SIG-M5 treated with dmso at 0.1 percent for 504 hours (cell line): ENCODE data around the gene ZNF865.

Experiments used
- DNase-seq: peaks from one replicate; lab custom pipeline; 2025; ENCODE audit not compliant: unreplicated experiment; lab: John Stamatoyannopoulos, UW

ZNF865 gene

DNA sequence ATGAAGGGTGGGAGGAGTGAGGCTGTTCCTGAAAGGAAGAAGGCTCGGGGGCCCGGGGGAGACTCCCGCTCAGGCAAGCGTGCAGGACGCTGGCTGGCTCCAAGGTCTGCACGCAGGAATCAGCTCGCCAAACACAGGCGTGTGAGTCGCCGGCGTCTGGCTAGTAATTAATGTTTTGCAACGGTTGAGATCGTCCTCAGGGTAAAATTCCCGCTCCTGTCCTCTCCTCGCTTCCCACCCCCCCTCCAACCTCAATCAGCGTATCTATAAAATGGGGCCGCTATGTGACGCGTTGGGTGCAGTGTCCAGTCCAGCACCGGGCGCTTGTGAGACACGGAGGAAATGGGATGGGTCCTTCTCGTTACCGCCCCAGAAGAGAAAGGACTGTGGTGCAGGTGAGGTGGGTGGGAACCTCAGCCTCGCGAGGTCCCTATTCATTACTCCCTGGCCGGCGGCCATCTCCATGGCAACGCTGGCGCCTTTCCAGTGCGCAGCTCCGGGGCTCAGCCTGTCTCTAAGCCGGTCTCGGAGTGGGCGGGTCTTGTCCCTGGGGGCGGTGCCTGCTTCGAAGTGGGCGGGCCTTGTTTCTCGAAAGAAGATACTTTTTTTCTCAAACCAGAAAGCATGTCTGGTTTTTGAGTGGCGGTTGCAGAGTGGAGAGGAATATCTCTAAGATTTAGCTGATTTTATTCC is 18.3 kb upstream of the ZNF865 start:
- peak; percentile 79 for DNase-seq

DNA sequence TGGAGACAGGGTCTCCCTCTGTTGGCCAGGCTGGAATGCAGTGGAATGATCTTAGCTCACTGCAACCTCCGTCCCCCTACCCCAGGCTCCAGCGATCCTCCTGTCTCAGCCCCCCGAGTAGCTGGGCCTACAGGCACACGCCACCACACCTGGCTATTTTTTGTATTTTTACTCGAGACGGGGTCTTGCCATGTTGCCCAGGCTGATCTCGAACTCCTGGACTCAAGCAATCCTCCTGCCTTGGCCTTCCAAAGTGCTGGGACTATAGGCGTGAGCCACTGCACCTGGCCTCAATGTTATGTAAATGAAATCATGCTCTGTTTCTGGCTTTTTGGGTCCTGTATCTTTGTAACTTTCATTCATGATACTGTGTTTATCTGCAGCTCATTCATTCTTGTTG is 16.7 kb upstream of the ZNF865 start:
- no peak for DNase-seq

DNA sequence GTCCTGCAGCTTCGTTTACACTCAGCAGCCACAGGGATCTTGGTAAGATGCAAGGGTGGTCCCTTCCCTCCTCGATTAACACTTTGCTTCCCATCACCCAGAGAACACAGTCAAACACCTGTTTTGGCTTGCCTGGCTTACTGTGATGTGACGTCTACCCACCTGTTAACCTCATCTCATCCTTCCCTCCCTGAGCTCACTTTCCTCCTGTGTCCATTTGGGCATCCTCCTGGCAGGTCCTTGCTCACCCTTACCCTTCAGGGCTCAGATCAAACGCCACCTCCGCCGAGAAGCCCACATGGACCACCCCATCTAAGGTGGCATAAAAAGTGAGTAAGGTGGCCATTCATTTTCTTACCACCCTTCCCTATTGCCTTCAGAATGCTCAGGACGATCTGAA is 15.3 kb upstream of the ZNF865 start:
- DNase-seq: no peak

DNA sequence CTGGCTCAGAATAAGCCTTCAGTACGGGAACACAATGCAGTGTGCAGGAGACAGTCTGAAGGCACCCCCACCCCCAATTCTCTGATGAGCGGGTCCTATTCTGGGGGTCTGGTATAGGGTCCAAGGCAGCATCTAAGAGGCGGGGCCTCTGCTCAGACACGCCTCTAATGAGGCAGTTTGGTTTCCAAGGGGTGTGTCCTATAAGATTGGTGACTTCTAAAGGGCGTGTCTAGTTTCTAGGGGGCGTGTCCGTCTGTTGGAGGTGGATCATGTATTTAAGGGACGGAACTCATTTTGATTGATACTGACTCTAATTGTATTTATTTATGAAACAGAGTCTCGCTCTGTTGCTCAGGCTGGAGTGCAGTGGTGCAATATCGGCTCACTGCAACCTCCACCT is 14.8 kb upstream of the ZNF865 start:
- peak; percentile 32 for DNase-seq

DNA sequence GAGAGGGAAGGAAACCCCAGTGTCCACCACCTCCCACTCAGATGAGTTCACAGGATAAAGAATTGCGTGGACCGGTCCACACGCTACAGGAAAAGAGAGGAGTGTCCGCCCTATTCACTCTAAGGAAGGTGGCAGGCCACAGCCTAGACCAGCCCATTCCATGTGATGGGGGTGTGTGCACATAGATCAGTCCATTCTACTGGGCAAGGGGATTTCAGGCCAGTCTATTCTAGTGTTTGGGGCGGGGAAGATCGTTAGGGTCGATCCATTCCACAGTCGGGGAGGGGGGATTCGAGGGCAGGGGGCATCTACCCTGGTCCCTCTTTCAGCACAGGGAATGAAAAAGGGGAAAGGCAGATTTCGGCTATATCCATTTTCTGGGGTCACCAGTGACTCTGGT is 13.9 kb upstream of the ZNF865 start:
- no peak for DNase-seq

DNA sequence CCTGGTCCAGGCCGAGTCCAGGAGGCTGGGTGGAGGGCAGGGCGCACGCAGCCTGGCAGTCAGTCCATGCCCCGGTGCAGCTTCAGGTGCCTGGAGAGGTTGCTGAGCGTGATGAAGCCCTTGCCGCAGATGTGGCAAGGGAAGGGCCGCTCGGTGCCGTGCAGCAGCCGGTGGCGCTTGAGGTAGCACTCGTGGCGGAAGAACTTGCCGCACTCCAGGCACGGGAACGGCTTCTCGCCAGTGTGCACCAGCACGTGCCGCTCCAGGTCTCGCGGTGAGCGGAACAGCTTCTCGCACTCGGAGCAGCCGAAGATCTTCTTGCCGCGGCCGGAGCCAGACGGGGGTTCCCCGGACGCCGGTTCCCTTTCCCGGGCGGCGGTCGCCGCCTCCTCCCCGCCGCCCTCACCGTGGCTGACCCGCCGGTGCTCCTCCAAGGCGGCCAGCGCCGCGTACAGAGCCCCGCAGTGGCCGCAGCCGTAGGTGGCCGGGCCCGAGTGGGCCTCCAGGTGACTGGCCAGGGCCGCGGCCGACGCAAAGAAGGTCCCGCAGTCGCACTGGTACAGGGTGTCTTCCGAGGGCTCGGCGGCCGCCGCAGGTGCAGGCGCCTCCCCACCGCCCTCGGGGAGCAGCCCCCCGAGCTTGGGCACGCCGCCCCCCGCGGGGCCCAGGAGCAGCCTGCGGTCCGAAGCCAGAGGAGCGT is 12.9 kb upstream of the ZNF865 start:
- no peak for DNase-seq

DNA sequence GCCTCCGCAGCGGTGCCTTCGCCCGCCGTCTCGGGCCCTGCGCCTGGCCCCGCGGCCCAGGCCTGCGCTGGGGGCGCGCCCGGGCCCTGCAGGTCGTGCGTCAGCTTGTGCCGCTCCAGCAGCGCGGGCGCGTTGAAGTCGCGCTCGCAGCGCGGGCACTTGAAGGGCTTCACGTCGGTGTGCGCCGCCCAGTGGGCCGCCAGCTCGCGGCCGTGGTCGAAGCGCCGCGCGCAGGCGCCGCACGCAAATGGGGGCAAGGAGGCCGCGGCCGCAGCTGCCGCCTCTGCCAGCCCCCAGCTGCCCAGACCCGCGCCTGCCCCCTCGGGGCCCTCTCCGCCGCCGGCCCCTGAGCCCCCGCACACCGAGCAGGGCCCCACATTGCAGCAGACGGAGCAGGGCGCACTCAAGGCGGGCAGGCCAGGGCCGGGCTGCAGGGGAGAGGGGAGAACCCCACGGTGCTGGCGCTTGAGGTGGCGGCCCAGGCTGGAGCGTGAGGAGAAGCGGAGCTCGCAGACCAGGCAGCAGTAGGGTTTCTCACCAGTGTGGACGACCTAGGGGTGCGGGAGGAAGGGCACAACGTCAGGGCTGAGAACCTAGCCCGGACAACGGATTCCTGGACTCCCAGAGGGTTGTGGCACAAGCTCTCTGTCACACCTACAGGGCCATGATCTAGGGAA is 12.2 kb upstream of the ZNF865 start:
- no peak for DNase-seq

DNA sequence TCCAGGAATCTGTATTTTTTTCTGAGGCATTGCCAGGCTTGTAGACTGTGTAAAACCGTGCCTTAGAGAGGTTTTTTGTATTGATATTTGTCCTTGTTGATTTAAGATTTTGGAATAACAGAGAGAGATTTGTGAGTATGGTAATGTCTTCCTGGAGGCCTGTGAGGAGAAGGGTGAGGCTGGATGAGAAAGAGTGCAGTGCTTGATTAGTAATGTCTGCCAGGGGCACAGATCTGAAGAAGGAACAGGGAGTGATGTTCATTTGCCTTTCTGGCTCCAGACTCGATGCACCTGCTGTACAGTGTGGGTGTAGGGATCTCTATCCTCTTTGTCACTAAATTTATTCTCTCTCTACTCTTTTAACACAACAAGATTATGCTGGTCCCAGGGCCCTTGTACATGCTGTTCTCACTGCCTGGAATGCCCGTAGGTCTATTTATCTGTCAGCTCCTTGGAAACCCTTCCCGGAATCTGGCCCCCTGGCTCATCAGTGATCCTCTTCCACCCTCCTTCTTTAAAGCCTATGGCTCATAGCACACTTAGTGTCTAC is 10.4 kb upstream of the ZNF865 start:
- DNase-seq: no peak

DNA sequence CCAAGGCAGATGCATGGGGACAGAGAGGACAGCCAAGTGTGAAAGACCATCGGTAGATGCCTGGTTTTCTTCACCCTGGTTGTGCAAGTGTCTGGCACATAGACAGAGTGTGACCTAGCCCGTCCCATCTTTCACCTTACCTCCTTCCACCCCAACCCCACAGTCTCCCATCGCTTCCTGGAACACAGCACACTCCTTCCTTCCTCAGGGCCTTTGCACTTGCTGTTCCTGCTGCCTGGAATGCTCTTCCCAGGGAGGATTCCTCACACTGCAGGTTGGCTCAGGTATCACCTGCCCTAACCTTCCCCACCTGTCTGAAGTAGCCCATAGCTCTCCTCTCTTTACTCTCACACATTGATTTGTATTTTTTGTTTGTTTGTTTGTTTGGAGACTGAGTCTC is 9.1 kb upstream of the ZNF865 start:
- no peak for DNase-seq

DNA sequence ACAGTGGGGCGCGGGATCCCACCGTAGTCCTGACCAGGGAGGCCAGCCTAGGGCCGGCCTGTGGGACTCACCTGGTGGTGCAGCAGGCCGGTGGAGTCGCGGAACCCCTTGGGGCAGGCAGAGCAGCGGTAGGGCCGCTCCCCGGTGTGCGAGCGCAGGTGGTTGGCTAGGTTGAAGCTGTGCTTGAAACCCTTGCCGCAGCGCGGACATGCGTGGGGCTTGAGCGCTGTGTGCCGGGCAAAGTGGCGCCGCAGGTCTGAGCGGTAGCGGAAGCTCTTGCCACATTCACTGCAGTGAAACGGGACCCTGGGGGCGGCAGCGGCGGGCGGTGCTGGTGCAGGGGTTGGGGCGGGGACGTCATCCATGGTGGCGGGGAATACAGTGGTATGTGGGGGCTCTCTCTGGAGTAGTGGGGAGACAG is 7.9 kb upstream of the ZNF865 start:
- DNase-seq: no peak

DNA sequence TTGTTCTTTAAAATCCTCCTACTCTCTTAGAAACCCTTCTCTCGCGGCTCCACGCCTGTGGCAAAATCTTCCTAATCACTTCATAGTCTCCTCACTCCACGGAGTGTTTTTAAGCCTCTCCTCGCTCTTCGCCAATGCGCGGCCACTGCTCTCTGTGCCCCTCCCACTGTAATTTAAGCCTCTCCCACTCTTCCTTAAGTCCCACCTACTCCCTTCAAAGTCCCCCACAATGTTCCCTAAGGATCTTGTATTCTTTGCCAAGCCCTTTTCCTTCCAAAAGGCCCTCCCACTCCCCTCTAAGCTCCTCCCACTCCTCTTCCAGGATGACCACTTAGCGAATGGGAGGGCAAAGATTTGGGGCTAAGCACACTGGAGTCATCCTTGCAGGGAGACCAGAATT is 7.4 kb upstream of the ZNF865 start:
- no peak for DNase-seq

DNA sequence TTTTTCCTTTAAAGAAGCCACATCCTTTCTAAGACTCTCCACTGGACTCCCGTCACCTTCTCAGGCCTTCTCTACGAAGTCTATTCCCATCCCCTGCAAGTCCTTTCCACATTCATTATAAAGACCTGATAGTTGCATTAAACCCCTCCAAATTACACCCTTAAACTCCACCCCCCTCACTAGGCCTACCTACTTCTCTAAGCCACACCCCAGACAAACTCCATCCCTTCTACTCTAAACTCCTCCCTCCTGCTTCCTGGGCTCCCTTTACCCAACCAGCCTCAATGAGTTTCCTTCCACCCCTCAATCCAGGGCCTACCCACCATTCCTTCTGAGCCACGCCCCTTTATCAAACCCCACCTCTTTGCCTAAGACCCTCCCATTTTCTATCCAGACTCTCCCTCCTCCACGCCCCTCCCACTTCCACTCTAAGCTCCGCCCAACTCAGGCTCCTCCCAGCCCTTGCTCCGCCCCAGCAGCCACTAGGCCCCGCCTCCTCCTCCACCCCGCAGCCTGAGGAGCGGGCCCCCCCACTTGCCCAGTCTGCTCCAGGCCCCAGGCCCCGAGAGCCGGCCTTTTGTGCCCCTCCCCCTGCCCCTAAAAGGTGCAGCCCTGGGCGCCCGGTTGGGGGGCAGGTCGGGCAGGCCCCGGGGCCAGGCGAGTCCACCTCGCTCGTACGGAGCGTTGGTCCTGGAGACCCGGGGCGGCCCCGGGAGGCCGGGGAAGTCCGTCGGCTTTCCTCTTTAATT is 6.6 kb upstream of the ZNF865 start:
- peak; percentile 95 for DNase-seq

DNA sequence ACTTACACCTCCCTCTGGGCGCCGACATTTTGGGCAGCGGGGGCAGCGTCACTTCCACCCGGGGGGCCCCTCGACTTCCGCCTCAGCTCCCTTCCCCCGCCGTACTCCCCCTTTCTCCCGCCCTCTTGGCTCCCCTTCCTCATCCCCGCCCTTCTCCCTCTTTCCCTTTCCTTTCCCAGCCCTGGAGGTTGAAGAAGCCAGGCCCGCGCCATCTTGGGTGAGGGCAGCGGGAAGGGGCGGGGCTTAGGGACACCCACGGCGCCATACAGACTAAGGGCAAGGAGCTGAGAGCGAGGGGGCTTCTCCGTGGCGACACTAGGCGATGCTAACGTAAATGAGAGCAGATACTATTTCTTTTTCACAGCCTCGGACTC is 6.0 kb upstream of the ZNF865 start, which contains the start of gene FIZ1:
TSS of gene FIZ1 (minus strand) at position 50 of the 374 bp plus-strand sequence. CDS start 1,652 bp downstream, outside the sequence.
- DNase-seq: peak; percentile 97

DNA sequence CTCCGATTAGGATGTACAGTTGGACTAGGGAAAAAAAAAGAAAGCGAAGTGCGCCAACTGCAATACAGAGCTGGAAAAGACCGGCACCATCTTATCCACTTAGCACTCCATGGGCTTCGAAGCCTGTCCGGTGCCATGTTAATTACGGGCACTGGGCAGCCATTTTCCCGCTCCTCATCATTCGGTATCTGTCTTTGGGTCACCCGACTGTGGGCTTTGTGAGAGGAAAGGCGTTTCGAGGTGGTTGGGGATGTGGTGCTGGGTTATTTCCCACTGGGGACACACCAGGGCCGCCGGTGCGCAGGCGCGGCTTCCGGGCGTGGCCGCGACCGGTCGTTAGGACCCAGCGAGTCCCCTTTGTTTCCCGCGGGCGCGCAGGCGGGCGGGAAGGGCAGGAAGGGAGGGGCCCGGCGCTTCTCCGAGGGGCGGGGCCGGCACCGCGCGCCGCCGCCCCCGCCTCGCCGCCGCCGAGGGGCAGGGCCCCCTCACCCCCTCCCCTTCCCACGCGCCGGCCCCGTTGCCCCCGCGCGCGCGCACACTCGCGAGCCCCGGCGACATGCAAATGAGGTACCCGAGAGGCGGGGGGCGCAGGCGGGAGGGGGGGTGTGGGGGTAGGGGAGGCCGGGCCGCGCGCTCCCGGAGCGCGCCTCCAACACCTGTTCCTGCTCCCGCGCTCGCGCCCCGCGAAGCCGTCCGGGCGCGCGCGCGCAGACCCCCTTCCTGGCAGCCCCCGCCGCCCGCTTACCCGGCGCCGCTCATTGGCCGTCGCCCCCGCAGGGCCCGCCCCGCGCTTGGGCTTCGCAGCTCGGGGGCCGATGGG is 5.4 kb upstream of the ZNF865 start, which contains the start of gene ZNF524:
TSS of gene ZNF524 (plus strand) at position 447 of the 820 bp plus-strand sequence. CDS start 1,825 bp downstream, outside the sequence.
- peak; percentile 81 for DNase-seq

DNA sequence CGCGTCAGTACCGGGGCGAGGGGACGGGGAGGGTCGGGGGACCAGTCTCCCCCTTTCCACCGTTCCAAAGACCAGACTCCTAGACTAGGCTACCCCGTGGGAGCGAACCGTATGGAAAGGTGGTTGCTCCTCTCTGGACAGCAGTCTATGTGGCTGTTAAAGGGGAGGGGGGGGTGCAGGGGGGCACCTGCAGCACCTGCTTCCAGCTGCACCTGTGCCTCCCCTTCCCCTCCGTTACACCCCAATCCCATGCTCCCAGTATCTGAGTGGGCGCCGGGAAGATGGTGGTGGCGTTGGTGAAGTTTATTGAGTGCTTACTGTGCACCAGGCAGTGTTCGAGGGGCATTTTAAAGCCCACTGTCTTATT is 4.8 kb upstream of the ZNF865 start:
- DNase-seq: no peak

DNA sequence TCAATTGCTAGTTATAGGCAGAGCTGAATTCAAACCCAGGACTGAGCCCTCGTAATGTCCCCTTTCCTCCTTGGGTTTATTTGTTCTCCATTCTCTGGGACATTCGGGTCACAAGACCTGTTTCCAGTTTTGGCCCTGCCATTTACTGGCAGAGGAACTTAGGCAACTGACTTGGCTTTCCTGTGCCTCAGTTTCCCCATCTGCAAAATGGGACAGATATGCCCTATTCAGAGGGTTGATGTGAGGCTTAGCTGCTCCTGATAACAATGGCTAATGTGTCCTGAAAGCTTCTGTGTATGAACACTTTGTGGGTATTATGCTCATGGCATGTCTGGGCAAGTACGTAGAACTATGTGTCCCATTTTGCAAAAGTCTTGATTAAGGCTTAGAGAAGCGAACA is 4.4 kb upstream of the ZNF865 start:
- DNase-seq: no peak

DNA sequence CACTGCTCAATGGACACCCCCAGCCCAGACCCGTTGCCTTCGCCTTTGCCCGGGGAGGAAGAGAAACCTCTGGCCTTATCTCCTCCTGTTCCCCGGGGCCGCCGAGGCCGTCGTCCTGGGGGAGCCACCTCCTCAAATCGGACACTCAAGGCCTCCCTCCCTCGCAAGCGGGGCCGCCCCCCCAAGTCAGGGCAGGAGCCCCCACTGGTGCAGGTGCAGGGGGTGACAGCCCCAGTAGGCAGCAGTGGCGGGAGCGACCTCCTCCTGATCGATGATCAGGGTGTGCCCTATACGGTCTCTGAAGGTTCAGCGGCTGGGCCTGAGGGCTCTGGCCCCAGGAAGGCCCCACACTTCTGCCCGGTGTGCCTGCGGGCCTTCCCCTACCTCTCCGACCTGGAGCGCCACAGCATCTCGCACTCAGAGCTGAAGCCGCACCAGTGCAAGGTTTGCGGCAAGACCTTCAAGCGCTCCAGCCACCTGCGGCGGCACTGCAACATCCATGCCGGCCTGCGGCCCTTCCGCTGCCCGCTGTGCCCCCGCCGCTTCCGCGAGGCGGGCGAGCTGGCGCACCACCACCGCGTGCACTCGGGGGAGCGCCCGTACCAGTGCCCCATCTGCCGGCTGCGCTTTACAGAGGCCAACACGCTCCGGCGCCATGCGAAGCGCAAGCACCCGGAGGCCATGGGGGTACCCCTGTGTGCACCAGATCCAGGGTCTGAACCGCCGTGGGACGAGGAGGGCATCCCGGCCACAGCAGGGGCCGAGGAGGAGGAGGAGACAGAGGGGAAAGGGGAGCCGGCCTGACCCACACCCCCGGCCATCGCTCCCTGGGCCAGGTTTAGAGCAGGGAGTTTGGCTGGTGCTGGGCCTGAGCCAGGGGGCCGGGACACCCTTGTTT is 3.1 kb upstream of the ZNF865 start:
- DNase-seq: no peak

DNA sequence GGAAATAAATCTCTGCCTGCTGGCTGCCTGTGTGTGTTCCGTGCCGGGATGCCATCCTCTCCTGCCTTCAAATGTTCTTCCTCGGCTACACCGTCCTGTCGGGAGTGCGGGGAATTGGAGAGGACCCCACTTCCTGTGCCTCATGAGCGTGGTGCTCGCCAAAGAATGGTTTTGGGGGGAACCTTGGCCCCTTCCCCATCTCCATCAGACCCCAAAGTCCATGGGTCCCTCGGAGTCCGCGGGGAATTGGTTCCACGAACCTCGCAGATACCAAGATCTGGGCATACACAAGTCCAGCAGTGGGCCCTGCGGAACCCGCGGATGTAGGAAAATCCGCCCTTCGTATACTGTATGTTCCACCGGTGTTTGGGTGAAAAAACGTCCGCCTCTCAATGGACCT is 2.3 kb upstream of the ZNF865 start:
- no peak for DNase-seq

DNA sequence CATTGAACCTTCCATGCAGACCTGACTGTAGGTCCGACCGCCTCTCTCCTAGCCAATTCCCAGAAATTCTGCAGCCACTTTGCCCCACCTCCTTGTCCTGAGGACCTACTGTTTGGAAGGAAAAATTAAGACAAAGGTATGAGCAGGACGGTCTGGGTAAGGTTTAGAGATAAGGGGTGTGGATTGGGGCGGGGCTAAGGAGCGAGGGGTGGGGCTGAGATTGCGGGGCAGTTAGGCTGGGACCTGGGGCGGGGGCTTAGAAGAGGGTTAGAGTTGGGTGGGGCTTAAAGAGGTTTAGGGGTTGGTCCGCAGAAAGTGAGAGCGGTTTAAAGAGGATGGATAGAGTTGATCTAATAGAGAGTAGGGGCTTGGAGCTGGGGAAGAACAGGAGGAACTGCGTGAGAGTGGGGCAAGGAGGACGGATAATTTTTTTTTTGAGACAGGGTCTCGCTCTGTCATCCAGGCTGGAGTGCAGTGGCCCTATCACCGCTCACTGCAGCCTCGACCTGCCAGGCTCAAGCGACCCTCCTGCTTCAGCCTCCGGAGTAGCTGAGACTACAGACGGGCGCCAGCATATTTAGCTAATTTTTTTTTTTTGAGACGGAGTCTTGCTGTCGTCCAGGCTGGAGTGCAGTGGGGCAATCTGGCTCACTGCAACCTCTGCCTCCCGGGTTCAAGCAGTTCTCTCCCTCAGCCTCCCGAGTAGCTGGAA is 1.7 kb upstream of the ZNF865 start:
- DNase-seq: no peak
